Cardiac septum (tissue), 1 donor: ENCODE results near the gene HOXD13. TPM values are rescaled to one million over a fixed set of nuclear protein-coding genes. Genes with fewer than 3 reads are reported as not detected.

ENCODE experiments used
- DNase-seq: peaks from one replicate; pipeline ENCODE4 v3.0.0-alpha.2; 2020; ENCODE audit warnings: low spot score
- intact Hi-C: fragments of 100-400 bp; cut with DNase I; formaldehyde crosslinking; loops from one replicate; pipeline ENCODE4 v1.14.0; 2022
- total RNA-seq: library from RNA; stranded (reverse); fragmentation: NEBNext Ultra II Directional; extraction: Animal tissue kit (Norgen Biotek cat#: 25700); gene quantifications from one replicate; pipeline ENCODE4 v1.2.1, GENCODE V29; 2021
- donor health status: DM: no; HTN: no; CAD: no.

The HOXD13 gene
- total RNA-seq, 1 donor from 2014 or later, result not detected

GRCh38 chr2:176101842-176102241, 9.3 kb downstream of the HOXD13 start:
- intact Hi-C loops, result no loop called here
- DNase-seq, result no peak

DNA sequence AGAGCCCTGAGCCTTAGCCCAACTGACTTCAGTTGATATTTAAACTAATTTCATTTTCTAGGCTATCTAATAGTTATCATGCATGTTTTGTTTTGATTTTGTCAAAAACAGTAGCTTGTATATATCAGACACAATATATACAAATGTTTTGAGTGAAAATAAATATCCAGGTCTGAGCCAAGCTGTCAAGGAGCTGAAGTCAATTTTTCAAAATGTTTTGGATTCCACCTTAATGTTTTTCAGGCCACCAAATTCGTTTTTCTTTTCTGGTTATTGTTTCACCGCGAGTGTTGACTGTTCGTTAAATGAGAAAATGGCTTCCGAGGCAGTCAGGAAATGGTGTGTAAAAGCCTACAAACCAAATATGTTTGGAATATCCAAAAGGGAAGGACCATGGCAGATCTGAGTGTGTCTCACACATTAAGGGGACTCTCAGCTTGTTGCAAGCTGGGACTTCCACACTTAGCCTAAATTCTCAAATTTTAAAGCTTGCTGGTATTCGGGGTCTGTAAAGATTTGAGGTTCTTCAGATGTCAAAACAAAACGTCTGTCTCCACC, 9.9 kb downstream of the HOXD13 start:
- DNase-seq, result no peak
- intact Hi-C loops, result no loop called here

DNA sequence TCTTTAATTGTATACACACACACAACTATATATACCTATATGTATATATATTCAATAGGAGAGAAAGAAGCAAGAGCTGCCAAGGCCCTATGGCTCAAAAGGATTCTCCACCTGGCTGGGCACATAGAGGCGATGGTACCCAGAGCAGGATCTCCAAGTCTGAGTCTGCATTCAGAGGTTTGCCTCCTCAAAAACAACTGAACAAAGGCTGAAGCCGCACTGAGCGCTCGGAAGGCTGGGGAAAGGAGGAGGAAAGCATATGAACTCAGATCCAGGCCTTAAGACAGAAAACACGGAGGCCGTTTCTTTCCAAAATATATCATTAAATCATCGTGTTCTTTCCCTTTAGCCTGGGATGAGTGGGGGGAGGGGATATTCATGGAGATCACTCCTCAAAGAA, 10.7 kb downstream of the HOXD13 start:
- intact Hi-C loops, result no loop called here
- no peak for DNase-seq

DNA sequence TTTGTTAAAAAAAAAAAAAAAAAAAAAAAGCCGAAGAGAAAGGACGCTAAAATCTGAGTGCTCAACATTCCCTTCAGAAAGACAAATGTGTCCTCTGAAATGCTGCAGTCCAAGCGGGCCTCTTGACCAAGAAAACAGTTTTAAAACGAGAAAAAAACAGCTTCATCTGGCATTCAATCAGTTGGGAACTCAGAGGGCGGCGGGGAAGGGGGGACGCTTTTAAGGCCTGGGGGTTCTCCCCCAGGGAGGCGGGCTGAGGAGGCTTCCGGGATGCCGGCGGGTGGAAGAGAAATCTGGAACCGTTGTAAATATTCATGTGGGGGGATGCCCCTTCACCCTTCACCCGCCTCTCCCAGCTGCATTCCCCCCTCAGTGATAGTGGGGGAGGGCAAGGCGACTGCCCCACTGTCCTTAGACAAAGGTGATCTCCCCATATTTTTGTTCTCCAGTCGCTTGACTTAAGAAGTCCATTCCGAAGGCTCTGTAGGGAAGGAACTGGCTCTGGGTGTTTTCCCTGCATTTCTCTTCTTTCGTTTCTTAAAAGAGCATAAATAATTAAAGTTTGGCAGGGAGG, 11.3 kb downstream of the HOXD13 start:
- DNase-seq, result no peak
- intact Hi-C loops, result no loop called here

DNA sequence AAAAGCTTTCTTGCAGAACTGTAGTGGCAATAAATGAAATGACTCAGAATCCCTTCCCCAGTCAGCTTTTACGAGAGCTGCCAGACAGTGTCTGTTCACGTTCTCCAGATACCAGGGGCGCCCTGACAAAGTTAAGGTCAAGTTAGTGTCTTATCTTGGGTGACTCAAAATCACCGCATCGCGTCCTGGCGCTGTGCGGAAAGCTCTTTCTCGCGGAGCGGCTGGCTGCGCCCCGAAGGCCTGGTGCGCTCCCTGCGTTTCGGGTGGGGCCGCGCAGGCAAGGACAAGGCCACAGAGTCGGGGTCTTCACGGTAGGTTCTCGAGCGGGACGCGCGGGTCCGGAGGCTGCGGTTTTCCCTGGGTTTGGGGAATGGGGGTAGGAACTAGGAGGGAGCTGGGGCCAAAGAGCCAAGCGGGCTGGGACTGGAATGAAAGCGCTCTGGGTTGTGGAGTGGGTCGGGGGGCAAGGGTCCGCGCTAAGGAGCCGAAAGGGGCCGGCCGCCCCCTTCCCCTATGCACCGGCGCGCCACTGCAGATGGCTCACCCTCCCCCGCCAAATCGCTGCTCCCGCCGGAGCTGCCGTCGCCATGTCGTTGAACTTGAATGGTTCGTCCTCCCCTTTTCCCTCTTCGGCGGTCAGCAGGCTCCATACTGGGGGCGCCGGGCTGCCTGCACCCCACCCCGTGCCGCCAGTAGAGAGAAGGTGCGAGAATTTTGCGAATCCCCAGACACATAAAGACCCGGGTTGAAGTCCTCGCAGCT, 12.0 kb downstream of the HOXD13 start:
- no peak for DNase-seq

DNA sequence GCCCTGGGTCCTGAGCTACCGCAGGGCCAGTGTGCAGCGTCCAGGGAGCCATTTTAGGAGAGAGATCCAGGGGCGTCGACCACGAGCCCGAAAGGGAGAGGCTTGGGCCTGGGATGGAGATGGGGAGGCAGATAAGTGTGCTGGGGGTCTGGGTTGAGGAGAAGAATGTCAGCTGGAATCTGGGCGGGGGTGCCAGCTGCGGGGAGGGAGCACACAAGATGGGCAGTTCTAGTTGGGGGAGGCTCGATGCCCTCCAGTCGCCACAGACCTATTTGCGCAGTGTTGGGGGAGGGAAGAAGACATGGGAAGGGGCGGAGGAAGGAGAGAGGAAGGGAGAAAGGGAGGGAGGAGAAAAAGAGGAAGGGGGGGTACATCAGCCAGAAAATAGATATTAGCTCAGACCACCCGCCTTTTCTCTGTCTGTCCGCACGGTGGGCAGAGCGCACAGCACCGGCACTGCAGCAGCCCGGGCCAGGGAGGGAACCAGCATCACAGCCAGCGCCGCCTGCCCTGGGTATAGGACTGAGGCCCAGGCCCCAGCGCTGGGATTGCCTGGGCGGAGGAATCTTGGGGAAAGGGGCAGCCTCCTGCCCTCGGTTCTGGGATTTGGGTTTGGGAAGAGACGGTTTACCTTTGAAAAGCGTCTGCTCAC, 12.7 kb downstream of the HOXD13 start:
- DNase-seq, result no peak
- intact Hi-C loops, result no loop called here

More for the DNA sequence above, 12.0 kb downstream of the HOXD13 start:
- intact Hi-C loops, result no loop called here

GRCh38 chr2:176105730-176106580, 13.4 kb downstream of the HOXD13 start:
- intact Hi-C loops, result no loop called here
- DNase-seq, result no peak

GRCh38 chr2:176106581-176107539, 14.3 kb downstream of the HOXD13 start, which contains the start of gene HOXD11:
TSS of gene HOXD11 (plus strand) at chr2:176107280. CDS start at chr2:176107356, 76 bp downstream.
- DNase-seq, result no peak
- intact Hi-C loops, result no loop called here

DNA sequence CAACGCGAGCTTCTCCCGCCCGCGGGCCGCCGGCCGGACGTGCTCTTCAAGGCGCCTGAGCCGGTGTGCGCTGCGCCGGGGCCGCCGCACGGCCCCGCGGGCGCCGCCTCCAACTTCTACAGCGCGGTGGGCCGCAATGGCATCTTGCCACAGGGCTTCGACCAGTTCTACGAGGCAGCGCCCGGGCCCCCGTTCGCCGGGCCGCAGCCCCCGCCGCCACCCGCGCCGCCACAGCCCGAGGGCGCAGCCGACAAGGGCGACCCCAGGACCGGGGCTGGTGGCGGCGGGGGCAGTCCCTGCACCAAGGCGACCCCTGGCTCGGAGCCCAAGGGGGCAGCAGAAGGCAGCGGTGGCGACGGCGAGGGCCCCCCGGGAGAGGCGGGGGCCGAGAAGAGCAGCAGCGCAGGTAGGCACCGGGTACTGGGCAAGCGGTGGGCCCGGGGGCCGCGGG, 15.2 kb downstream of the HOXD13 start:
- intact Hi-C loops, result no loop called here
- DNase-seq, result no peak

DNA sequence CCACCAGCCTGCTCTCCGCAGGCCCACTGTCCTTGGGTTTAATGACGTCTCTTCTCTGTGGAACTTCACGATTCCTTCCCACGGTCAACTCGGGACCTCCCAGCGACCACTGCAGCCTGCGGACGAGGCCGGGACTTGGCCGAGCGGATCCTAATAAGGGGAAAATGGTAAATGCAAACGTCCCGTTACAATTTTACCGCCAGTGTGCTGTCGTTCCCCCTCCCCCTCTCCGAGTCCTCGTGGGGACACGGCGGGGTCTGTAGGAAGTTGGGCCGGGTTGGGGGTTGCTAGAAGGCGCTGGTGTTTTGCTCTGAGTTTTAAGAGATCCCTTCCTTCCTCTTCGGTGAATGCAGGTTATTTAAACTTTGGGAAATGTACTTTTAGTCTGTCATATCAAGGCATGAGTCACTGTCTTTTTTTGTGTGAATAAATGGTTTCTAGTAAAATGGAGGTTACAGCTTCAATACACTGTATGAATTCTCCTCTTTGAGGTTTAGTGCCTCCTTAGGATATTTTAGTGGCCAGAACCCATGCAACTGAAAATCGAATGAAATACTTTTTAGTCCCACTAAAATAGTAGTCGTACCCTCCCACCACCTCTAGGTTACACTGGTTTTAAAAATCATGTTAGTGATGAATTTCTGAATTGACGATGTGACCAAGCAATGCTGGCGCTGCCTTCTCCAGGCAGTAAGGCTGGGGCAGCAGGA, 16.8 kb downstream of the HOXD13 start:
- intact Hi-C loops, result no loop called here
- no peak for DNase-seq

DNA sequence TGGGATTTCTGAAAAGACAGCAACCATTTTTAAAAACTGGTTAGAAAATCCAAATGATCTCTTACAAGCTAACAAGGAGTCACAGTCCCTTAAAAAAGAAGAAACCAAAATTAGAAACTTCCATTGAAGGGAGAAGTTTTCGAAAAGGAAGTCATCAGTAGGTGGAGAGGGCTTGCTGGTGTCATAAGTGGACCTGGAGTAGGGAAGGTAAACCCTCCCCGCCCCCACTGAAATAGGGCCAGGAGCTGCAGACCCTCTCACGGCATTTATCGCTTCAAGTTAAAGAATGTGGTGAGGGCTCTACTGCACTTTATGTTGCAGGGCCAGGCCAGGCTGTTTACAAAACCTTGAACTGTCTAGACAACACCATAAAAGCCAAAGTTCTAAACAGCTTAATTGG, 17.4 kb downstream of the HOXD13 start:
- intact Hi-C loops, result no loop called here

GRCh38 chr2:176110415-176111308, 18.1 kb downstream of the HOXD13 start:
- DNase-seq, result no peak
- intact Hi-C loops, result no loop called here

More for the DNA sequence above, 17.4 kb downstream of the HOXD13 start:
- DNase-seq, result no peak

GRCh38 chr2:176111309-176111663, 18.8 kb downstream of the HOXD13 start:
- no peak for DNase-seq
- intact Hi-C loops, result no loop called here

DNA sequence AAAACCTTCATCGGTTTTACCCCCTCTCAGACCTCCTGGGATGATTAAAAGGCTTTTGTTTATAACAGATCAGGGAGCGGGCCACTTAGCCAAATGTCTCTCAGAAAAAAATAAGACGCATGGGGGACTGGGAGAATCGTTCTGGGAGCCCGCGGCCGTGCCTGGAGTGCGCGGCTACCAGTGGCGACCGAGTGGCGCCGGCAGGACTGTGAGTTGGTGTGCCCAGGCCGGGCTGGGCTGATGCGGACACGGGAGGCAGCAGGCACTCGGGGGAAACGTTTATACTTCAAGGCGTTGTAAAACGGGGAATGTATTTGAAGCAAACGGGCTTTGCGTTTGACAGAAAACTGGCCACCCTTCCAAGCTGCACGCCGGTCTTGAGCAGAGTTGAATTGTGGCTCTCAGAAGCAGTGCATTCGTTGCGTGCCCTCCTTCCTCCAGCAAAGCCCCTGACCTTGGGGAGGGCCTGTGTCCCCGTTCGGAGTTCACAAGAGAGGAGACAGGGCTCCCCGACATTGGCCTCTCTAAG, 19.4 kb downstream of the HOXD13 start:
- no peak for DNase-seq
- intact Hi-C loops, result no loop called here

DNA sequence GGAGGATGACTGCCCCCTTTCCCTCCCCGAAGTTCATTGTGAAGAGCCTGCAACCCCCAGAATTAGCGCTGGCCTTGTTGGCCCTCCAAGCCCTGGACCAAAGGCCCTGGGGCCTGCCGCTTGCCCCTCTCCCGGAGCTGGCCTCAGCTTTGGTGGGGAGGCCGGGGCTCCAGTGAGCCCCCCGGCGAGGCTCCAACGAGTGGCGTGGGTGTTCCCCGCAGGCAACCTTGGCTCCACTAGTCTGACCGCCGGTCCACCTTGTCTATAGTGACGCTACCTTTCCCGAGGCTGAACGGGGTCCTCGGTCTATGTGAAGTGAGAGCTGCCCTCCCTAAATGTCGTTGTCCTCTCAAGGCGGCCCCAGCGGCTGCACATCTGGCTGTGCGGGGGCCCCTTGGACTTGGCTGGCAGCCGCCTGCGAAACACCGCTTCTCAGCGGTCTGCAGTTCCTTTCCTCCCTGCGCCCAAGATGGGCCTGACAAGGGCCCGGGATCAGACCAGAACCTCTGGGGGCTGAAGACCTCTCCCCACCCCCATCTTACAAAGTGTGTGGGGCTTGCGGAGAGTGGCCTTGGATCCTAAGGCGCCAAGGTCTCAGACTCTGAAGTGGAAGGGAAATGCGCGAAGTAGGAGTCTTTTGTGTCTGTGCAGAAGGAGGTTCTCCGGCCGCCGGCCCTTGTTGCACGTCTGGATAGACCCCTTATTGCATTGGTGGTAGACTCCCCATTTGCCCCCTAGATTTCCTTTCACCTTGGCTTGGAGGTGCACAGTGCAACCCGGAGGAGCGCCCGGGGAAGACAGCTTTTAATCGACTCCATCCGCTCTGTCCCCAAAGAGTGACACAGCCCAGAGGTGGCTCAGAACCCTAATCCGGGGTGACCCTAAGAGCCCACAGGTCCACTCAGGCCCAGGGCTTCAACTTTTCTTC, 20.1 kb downstream of the HOXD13 start:
- no peak for DNase-seq
- intact Hi-C loops, result no loop called here
